ENCODE data around the gene HERC6.
"Not testable (repeated sequence)": the region's sequence is repeated elsewhere in the genome, so short reads cannot be mapped to it uniquely, and the experiment has no call there.

HERC6 gene

DNA sequence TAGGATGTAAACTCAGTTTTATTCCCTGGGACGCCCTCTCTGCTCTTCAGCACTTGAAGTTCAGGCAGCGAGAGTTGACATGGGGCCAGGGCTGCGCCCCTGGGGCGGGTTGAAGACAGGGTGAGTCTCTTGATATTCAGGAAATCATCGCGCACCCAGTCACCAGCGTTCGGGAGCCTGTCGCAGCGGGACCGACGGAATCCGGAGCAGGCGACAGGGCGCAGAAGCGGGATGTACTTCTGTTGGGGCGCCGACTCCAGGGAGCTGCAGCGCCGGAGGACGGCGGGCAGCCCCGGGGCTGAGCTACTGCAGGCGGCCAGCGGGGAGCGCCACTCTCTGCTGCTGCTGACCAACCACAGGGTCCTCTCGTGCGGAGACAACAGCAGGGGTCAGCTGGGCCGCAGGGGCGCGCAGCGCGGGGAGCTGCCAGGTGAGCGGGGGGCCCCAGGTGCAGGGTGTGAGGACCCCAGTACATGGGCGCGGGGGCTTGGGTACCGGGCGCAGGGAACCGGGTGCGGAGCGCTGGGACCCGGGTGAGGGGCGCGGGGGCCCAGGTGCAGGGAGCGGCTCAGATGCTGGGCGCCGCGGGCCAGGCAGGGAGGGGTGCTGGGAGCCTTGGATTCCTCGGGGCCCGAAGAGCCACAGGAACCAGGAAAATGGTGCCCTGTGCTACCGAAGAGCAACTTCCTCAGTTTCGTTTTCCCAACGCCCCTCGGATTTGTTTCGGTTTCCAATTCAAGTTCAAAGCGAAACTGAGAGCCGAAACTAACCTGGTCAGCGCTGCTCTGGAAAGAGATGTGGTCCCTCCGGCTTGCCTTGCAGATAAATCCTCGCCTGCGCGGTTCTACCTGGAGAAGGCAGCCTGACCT lies at the start of gene HERC6:
Gene HERC6, plus strand, starts transcription at position 162 of the 869 bp plus-strand sequence. Its CDS starts 70 bp downstream, at position 232.
- in situ Hi-C loops (cut with HindIII; ENCODE audit: low sequenced_read_pairs): no loop called here

DNA sequence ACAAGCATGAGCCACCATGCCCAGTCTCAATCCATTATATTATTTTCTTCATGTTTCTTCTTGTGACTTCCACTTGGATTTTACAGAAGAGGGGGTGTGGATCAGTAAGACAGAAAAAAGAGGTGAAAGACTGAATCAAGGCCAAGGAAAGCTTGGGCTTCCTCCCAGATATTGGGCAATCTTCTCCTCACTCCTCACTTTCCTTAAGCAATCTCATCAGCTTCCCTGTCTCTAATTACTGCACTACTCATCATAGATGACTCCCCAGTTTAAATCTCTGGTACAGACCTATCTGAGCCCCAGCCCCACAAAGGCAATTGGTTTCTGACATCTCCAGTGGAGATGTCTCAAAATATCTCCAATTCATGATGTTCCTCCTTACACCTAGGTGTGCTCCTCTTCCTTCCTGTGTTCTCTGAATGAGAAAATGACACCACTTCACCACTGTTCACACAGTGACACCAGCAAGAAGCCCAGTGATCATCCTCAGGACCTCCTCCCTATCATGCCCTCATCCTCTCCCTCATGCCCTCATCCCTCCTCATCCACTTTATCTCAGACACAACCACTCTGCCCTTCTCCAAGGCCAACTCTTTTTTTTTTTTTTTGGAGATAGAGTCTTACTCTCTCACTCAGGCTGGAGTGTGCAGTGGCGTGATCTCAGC lies 44.8 kb upstream of the HERC6 start:
- in situ Hi-C loops (cut with HindIII; ENCODE audit: low sequenced_read_pairs): no loop called here

DNA sequence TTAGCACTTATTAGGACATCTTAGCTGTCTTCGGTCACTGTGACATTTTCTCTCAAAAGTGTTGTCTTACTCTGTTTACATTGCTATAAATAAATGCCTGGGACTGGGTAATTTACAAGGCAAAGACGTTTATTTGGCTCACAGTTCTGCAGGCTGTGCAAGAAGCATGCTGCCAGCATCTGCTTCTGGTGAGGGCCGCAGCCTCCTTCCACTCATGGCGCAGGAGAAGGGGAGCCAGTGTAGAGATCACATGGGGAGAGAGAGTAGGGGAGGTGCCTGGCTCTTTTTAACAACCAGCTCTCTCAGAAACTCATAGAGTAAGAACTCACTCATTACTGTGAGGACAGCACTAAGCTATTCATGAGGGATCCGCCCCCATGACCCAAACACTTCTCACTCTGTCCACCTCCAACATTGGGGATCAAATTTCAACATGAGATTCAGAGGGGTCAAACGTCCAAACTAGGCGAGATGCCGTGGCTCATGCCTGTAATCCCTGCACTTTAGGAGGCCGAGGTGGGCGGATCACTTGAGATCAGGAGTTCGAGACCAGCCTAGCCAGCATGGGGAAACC lies 43.5 kb upstream of the HERC6 start:
- in situ Hi-C loops (cut with HindIII; ENCODE audit: low sequenced_read_pairs): no loop called here

DNA sequence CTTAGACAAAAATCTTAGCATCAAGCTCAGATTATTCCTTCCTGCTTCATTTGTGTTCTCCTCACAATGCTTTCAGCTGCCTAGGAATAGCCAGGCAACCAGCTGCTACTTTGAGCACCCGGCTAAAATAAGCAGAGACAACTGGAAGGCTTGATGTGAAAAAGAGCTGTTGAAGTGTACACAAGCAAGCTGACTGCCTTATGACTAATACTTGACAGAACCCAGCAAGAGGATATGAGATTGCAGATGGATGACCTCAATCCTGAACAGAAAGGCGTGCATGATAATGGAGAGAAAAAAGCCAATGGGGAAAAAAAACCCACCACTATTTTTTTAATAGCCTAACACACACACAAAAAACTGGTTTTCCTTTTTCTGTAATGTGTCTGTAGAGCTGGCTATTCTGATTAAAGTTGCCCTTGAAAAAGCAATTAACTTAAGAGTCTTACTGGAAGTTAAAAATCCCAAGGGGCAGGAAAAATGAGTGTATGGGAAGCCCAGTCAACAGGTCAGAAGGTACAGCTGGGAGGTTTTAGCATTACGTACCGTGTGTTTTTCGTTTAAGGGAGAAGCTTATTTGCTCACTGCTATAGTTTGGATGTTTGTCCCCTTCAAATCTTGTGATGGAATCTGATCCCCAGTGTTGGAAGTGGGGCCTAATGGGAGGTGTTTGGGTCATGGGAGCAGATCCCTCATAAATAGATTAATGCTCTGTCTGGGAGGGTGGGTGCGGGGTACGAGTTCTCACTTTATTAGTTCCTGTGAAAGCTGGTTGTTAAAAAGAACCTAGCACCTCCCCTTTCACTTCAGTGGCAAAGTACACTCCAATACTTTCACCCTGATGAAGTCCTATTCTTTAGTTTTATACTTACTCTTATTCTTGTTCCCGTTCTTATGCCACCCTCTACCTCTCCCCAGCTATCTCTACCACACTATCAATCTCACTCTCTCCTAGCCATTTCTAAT lies 37.1 kb upstream of the HERC6 start:
- in situ Hi-C loops (cut with HindIII; ENCODE audit: low sequenced_read_pairs): no loop called here

DNA sequence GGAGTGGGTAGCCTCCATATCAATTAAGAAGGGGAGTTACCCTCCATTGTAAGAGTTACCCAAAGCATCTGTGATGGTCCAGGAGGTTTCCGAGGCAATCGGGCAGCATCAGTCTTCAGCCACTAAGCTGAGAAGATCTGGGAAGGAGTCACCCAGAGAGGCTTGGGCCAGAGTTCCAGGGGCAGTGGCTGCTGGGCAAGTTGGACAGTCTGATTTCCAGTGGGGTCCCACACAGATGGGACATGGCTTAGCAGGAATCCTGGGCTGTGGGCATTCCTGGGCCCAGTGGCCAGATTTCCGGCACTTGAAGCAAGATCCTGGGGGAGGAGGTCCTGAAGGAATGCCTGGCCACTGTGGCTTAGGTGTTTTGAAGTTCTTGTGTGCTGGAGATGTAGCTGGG lies 31.8 kb upstream of the HERC6 start:
- in situ Hi-C loops (cut with HindIII; ENCODE audit: low sequenced_read_pairs): not testable (repeated sequence)

DNA sequence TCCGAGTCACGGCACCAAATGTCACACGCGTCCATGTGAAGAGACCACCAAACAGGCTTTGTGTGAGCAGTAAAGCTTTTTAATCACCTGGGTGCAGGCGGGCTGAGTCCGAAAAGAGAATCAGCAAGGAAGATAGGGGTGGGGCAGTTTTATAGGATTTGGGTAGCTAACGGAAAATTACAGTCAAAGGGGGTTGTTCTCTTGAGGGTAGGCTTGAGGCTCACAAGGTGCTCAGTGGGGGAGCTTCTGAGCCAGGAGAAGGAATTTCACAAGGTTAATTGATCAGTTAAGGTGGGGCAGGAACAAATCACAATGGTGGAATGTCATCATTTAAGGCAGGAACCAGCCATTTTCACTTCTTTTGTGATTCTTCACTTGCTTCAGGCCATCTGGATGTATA lies 29.9 kb upstream of the HERC6 start:
- in situ Hi-C loops (cut with HindIII; ENCODE audit: low sequenced_read_pairs): not testable (repeated sequence)

DNA sequence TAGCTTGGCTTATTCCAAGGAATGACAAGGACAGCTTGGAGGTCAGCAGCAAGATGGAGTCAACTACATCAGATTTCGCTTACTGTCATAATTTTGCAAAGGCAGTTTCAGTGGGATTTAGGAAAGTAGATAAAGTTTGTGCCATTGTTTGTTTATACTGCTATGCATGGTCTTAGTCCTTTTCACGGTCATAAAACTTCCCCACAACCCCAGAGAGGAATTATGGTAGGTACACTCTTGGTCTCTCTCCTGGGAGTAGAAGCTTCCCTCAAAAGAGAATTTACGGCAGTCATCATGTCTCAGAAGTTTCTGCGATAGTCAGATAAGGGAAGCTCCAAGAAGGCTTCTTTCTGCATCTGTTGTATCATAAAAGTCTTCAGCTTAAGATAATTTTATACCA lies 27.9 kb upstream of the HERC6 start:
- in situ Hi-C loops (cut with HindIII; ENCODE audit: low sequenced_read_pairs): no loop called here

DNA sequence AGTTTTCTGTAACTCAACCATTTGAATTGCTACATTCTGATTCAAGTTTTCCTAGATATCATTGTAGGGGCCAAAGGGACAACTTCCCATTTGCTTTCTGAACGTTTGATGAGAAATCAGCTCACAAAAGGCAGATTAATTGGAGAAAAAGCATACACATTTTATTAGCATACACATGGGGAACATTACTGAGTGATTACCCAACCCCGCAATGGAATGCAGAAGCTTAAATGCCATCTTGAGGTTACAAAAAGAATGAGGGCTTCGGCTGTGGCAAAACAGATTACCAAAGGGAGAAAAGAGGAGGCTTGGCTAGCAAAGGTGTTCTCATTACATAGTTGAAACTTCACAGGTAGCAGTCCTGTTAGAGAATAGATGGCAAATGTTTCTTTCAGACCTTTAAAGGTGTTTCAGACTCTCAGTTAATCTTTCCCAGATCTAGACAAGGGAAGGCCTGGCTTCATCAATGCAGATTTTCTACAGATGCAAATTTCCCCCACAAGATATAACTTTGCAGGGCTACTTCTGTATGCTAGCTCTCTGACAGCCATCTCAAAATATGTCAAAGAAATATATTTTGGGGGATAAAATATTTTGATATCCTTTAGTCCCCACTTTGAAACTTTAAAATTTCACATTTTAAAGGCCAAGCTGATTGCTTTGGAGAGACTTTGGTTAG lies 26.5 kb upstream of the HERC6 start:
- in situ Hi-C loops (cut with HindIII; ENCODE audit: low sequenced_read_pairs): no loop called here

DNA sequence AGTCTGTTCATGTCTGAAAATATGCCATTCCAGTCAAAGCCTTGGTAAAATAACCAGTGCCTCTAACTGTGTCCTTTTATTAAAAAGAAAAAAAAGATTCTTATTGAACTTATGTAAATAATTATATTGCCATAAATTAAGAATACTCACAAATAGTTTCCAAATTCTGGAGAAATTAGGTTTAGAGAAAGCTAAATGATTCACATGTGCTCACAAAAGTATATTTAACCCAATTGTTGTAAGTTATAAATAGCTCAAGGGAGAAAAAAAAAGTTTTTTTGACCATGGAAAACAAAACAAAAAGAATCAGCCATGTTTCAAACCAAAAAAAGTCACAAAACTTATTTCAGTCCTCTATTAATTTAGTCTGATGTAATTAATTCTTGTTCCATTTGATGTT lies 25.3 kb upstream of the HERC6 start:
- in situ Hi-C loops (cut with HindIII; ENCODE audit: low sequenced_read_pairs): no loop called here

DNA sequence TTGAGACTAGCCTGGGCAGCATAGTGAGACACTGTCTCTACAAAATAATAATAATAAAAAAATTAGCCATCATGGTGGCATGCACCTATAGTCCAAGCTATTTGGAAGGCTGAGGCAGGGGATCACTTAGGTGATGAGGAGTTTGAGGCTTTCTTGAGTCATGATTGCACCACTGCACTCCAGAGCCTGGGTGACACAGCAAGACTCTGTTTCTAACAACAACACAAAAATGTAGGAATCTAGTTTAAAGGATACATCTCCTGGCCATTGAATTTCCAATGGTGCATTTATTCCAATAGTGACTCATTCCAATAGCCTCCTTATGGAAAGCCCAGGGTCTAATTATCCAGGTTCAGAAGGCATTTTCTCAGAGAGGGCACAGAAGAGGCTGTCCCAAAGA lies 21.9 kb upstream of the HERC6 start:
- in situ Hi-C loops (cut with HindIII; ENCODE audit: low sequenced_read_pairs): no loop called here

DNA sequence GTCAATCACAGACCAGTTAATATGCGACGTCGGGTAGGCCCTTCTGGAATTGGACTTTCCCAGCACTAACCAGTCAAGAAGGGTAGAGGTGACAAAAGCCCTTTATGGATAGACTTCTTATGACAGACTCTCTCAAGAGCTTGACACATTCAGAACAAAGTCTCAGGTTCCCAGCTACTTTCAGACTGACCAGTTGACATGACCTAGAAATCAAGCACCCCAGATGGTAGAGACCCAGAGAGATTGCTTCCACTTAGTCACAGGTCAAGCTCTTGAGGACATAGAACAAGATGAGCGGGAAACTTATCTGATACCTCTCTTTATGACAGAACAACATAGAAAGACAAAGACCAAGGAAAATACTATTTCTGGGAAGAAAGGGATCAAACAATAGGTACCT lies 21.4 kb upstream of the HERC6 start:
- in situ Hi-C loops (cut with HindIII; ENCODE audit: low sequenced_read_pairs): no loop called here

DNA sequence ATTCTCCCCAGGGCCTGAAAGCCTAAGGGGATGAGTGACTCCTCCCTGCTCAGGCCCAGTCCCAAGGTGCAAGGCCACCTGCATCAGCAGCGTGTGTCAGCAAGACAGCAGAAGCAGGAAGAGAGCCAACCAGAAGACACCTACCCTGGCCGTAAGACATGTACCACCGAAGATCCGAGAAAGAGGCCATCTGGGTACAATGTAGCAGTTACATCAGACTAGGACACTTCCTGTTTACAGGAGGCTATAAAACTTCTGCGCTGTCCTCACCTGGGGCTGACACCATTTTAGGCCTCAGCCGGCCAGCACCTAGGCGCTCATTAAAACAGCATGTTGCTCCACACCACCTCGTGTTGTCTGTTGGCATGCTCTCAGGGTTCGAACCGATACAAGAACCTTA lies 19.1 kb upstream of the HERC6 start:
- in situ Hi-C loops (cut with HindIII; ENCODE audit: low sequenced_read_pairs): no loop called here

DNA sequence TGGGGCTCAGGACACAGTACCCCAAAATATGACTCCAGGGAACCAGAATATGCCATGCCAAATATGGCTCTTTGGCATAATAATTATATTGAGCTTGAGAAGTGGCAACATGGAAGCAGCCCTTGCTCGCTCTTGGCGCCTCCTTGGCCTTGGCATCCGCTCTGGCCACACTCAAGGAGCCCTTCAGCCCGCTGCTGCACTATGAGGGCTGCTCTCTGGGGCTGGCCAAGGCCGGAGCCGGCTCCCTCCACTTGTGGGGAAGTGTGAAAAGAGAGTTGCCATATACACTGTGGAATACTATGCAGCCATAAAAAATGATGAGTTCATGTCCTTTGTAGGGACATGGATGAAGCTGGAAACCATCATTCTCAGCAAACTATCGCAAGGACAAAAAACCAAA lies 18.4 kb upstream of the HERC6 start:
- in situ Hi-C loops (cut with HindIII; ENCODE audit: low sequenced_read_pairs): loop anchor here (10.0 kb wide), 1 partner anchor 125 kb away; no protein-coding TSS in a partner anchor

DNA sequence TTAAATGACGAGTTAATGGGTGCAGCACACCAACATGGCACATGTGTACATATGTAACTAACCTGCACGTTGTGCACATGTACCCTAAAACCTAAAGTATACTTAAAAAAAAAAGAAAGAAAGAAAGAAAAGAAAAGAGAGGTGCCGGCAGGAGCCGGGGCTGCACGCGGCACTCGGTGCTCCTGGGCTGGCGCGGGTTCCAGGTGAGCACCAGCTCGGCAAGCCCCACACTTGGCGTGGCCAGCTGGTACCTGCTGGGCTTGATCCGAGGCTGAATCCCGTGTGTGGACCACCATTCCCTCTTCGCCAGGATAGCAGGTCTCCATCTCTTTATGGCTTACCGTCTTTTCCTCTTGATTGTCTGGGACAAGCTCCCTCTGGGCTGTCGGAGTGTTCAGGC lies 17.9 kb upstream of the HERC6 start:
- in situ Hi-C loops (cut with HindIII; ENCODE audit: low sequenced_read_pairs): loop anchor here (10.0 kb wide), 1 partner anchor 126 kb away; no protein-coding TSS in a partner anchor

DNA sequence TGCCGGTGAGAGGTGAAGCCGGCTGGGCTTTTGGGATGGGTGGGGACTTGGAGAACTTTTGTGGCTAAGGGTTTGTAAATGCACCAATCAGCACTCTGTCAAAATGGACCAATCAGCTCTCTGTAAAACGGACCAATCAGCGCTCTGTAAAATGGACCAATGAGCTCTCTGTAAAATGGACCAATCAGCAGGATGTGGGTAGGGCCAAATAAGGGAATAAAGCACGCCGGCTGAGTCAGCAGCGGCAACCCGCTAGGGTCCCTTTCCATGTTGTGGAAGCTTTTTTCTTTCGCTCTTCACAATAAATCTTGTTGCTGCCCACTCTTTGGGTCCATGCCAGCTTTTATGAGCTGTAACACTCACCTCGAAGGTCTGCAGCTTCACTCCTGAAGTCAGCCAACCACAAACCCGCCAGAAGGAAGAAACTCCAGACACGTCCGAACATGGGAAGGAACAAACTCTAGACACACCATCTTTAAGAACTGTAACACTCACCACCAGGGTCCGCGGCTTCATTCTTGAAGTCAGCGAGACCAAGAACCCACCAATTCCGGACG lies 17.4 kb upstream of the HERC6 start:
- in situ Hi-C loops (cut with HindIII; ENCODE audit: low sequenced_read_pairs): loop anchor here (10.0 kb wide), 1 partner anchor 126 kb away; no protein-coding TSS in a partner anchor

DNA sequence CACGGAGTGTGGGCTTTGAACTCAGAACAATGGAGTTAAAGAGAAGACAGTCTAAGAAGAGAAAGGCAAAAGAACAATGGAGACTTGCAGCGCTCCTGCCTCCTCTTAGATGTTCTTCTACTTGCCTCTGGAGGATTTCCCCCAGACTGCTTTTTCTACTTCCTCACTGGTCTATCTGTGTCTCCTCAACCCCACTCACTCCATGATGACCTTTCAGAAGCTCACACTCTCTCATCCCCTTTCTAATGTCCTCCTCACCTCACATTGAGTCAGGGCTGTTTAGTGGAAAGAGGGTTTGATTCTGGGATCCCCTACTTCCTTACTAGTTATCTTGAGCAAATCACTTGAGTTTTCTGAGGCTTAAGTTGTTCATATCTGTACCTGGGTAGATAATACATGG lies 12.2 kb upstream of the HERC6 start:
- in situ Hi-C loops (cut with HindIII; ENCODE audit: low sequenced_read_pairs): loop anchor here (10.0 kb wide), 1 partner anchor 132 kb away; no protein-coding TSS in a partner anchor

DNA sequence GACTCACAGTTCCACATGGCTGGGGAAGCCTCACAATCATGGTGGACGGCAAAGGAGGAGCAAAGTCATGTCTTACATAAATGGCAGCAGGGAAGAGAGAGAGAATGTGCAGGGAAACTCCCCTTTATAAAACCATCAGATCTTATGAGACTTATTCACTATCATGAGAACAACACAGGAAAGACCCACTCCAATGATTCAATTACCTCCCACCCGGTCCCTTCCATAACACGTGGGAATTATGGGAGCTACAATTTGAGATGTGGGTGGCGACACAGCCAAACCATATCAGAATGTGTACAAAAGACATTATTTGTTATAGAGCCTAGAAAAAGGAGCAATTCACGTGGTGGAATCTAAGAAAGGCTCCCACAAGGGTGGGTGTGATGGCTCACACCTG lies 10.8 kb upstream of the HERC6 start:
- in situ Hi-C loops (cut with HindIII; ENCODE audit: low sequenced_read_pairs): loop anchor here (10.0 kb wide), 1 partner anchor 133 kb away; no protein-coding TSS in a partner anchor

DNA sequence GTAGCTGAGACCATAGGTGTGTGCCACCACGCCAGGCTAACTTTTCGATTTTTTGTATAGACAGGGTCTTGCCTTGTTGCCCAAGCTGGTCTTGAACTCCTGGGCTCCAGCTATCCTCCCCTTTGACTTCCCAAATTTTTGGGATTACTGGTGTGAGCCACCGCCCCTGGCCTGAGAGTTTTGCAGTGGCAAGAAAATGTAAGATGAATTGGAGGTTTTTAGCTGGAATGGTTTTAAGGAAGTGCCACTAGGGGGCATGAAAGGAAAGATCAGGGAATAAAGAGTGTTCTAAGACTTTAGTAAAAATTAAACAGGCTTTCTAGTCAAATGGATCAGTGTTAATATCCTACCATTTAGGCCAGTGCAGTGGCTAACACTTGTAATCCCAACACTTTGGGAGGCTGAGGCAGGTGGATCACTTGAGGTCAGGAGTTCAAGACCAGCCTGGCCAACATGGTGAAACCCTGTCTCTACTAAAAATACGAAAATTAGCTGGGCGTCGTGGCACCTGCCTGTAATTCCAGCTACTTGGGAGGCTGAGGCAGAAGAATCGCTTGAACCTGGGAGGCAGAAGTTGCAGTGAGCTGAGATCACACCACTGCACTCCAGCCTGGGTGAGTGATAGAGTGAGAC lies 9.4 kb upstream of the HERC6 start:
- in situ Hi-C loops (cut with HindIII; ENCODE audit: low sequenced_read_pairs): loop anchor here (10.0 kb wide), 1 partner anchor 134 kb away; no protein-coding TSS in a partner anchor

DNA sequence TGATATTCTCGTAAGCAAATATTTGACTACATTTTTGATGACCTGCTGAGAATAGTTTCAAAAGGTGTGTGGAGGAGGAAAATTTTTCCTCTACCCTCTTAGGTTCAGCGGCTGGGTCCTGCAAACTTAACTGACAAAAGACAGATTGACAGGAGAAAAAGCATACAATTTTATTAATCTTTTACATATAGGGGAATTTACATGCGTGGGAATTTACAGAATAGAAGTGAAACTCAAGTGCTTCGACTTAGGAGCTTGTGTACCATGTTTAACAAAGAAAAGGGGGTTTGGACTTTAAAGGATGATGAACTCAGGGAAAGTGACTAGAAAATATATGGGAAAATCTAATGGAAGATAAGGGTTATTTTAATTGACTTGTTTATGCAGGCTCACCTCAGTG lies 2.5 kb downstream of the HERC6 start:
- in situ Hi-C loops (cut with HindIII; ENCODE audit: low sequenced_read_pairs): no loop called here

Data from DLD1 (cell line).